HCT116 (cell line): Measurements from ENCODE around the gene ARHGEF38.

Source experiments
- CEBPB ChIP-seq: IDR thresholded peaks from 2 replicates; pipeline ENCODE4 v1.6.1; 2012; ENCODE audit warnings: low read depth
- EZH2 ChIP-seq: fragments of 200-600 bp; sonication (generic); IDR thresholded peaks from 2 replicates; pipeline ENCODE4 v1.6.1; 2017; ENCODE audit warnings: antibody characterized with exemption, mixed run types
- EZH2phosphoT487 ChIP-seq: fragments of 200-600 bp; IDR thresholded peaks from 2 replicates; pipeline ENCODE4 v1.6.1; 2018; ENCODE audit warnings: antibody characterized with exemption, borderline replicate concordance
- POLR2AphosphoS5 ChIP-seq: IDR thresholded peaks from 2 replicates; pipeline ENCODE4 v1.6.1; 2011; ENCODE audit warnings: mild to moderate bottlenecking, low read depth, low read length, moderate library complexity
- RAD21 ChIP-seq: IDR thresholded peaks from 2 replicates; pipeline ENCODE4 v1.6.1; 2012; ENCODE audit warnings: low read depth, mild to moderate bottlenecking
- TF ChIP-seq, protein P1 (sequence below): IDR thresholded peaks from 2 replicates; pipeline ENCODE4 v1.6.1; 2012
- TF ChIP-seq, protein P2 (sequence below), 3 experiments: fragments of 200-600 bp in 1 of 3; sonication (generic) in 1 of 3; IDR thresholded peaks in 2 of 3; conservative IDR thresholded peaks in 1 of 3; 2 replicates each; pipeline ENCODE4 v1.5.1; 2012 to 2017; ENCODE audit warnings: low read depth in 2 of 3, low read length in 2 of 3, antibody characterized with exemption in 1 of 3, borderline replicate concordance in 1 of 3, control low read depth in 1 of 3, mild to moderate bottlenecking in 1 of 3, mixed read lengths in 1 of 3, mixed run types in 1 of 3, moderate library complexity in 1 of 3; ENCODE audit not compliant: insufficient read depth in 1 of 3

DNA sequence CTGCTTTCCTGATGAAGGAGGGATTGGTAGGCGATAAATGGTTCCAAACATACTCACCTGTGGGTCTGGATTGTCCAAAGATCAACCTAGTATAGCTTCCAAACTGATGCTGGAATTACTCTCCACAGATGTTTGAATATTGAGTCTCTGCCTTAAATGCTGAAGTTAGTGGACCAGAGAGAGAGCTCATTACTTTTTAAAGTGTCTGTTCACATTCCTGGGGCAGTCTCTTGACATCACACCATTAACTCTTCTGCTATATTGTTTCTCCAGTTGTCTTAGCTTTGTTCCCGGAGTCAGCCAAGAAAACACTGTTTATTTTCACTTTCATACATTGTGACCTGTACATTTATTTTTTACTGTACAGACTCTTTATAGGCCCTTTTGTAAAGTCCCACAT, 35.4 kb downstream of the ARHGEF38 start:
- TF ChIP-seq EZH2 (no peak), RAD21 (no peak), CEBPB (no peak), POLR2AphosphoS5 (no peak), EZH2phosphoT487 (no peak)
- TF ChIP-seq, protein P1, sequence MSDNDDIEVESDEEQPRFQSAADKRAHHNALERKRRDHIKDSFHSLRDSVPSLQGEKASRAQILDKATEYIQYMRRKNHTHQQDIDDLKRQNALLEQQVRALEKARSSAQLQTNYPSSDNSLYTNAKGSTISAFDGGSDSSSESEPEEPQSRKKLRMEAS: no peak
- TF ChIP-seq, protein P2, sequence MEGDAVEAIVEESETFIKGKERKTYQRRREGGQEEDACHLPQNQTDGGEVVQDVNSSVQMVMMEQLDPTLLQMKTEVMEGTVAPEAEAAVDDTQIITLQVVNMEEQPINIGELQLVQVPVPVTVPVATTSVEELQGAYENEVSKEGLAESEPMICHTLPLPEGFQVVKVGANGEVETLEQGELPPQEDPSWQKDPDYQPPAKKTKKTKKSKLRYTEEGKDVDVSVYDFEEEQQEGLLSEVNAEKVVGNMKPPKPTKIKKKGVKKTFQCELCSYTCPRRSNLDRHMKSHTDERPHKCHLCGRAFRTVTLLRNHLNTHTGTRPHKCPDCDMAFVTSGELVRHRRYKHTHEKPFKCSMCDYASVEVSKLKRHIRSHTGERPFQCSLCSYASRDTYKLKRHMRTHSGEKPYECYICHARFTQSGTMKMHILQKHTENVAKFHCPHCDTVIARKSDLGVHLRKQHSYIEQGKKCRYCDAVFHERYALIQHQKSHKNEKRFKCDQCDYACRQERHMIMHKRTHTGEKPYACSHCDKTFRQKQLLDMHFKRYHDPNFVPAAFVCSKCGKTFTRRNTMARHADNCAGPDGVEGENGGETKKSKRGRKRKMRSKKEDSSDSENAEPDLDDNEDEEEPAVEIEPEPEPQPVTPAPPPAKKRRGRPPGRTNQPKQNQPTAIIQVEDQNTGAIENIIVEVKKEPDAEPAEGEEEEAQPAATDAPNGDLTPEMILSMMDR (IDR thresholded peaks at IDR 0.05 in 2 of 3, conservative IDR thresholded peaks at IDR 0.05 in 1 of 3; ENCODE audit: borderline replicate concordance in 1 of 3, insufficient read depth in 1 of 3, low read depth in 2 of 3, low read length in 2 of 3): no peak
